ENCODE data around the gene ALPG.
"Not testable (repeated sequence)": the region's sequence is repeated elsewhere in the genome, so short reads cannot be mapped to it uniquely, and the experiment has no call there.

Gene ALPG

GRCh38 chr2:232377319-232377718, 29.3 kb upstream of the ALPG start:
- DNase-seq: no peak

- no peak for DNase-seq
Observed at GRCh38 chr2:232377841-232378734, 28.6 kb upstream of the ALPG start.

- DNase-seq: not testable (repeated sequence)
Observed at GRCh38 chr2:232378735-232379151, 27.9 kb upstream of the ALPG start, which contains the start of gene ALPP. ALPP (plus strand) TSS chr2:232378751; CDS start chr2:232378803, 52 bp downstream.

- not testable (repeated sequence) for DNase-seq
Observed at GRCh38 chr2:232379610-232380590, 26.7 kb upstream of the ALPG start.

- DNase-seq: not testable (repeated sequence)
Observed at GRCh38 chr2:232381204-232382031, 25.2 kb upstream of the ALPG start.

GRCh38 chr2:232382331-232383225, 24.1 kb upstream of the ALPG start:
- no peak for DNase-seq

- no peak for DNase-seq
Observed at GRCh38 chr2:232384466-232384865, 22.2 kb upstream of the ALPG start.

GRCh38 chr2:232385058-232385457, 21.6 kb upstream of the ALPG start:
- DNase-seq: not testable (repeated sequence)

- peak; percentile 93 for DNase-seq
Observed at GRCh38 chr2:232385660-232386489, 20.8 kb upstream of the ALPG start.

- no peak for DNase-seq
Observed at GRCh38 chr2:232386490-232386739, 20.2 kb upstream of the ALPG start.

GRCh38 chr2:232386740-232387450, 19.7 kb upstream of the ALPG start:
- DNase-seq: peak; percentile 48

GRCh38 chr2:232387451-232388171, 19.0 kb upstream of the ALPG start:
- DNase-seq: no peak

GRCh38 chr2:232388324-232388891, 18.2 kb upstream of the ALPG start:
- peak; percentile 14 for DNase-seq

- DNase-seq: peak; percentile 92
Observed at GRCh38 chr2:232389327-232389726, 17.3 kb upstream of the ALPG start.

- DNase-seq: no peak
Observed at GRCh38 chr2:232390661-232391060, 16.0 kb upstream of the ALPG start.

GRCh38 chr2:232393556-232393955, 13.1 kb upstream of the ALPG start:
- no peak for DNase-seq

- DNase-seq: not testable (repeated sequence)
Observed at GRCh38 chr2:232394431-232394830, 12.2 kb upstream of the ALPG start.

GRCh38 chr2:232395586-232395985, 11.1 kb upstream of the ALPG start:
- DNase-seq: no peak

GRCh38 chr2:232396683-232397082, 10.0 kb upstream of the ALPG start:
- no peak for DNase-seq

All from fibroblast of skin of back (primary cell).